Measurements from ENCODE around the gene REEP3. TPM values are rescaled to one million over a fixed set of nuclear protein-coding genes. Genes with fewer than 3 reads are reported as not detected.

Gene REEP3
- total RNA-seq, 1 donor from 2014 or later: 34.0 TPM

DNA sequence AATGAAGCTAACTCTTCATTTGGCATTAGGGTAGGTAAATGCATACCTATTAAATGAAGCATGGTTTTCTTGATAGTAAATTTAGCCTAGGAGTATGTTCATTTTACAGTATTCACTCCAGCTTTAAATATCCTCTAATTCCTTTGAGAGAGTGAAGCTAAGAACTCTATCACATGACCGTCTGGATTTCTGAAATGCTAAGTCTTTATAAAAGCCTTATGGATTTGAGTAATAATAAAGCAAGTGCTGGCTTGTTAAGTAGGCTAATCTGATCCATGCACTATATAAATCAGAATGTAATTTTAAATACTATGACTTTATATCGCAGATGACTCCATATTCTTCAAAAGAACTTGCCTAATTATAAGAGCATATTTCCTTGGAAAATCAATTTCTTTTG is 64.8 kb downstream of the REEP3 start:
- DNase-seq (ENCODE audit: low read depth in 2 of 2): no peak

- no peak for DNase-seq (ENCODE audit: low read depth in 2 of 2)
Measured at GRCh38 chr10:63587191-63587590, 66.0 kb downstream of the REEP3 start.

DNA sequence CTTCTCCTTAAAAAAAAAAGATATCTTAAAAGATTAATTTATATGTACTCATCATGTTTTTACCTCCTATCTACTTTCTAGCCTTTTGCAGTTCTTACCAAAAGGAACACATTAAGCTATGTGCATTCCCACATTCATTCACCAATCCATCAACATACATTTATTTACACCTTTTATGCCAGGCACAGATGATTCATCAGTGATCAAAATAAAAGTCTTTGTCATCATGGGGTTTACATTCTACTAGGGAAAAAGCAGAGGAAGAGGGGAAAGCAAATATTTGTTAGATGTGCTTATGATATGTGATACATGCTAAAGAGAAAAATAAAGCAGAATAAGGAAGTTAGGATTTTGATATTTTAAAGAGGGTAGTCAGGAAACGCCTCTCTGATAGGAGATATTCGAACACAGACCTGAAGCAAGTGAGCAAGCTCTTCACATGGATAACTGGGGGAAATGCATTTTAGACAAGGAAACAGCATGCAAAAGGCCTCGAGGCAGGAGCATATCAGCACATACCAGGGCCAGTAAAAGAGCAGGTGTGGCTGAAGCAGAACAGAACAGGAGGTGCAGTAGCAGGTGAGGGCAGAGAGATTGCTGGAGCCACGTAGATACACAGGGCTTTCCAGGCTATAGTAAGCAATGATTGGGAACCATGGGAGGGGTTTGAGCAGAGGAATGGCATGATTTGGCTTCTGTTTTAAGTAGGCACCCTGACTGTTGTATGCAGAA is 67.4 kb downstream of the REEP3 start:
- DNase-seq (ENCODE audit: low read depth in 2 of 2): peak in 1 of 2 donors; percentile 81

GRCh38 chr10:63591600-63592379 is 70.6 kb downstream of the REEP3 start:
- DNase-seq (ENCODE audit: low read depth in 2 of 2): no peak

DNA sequence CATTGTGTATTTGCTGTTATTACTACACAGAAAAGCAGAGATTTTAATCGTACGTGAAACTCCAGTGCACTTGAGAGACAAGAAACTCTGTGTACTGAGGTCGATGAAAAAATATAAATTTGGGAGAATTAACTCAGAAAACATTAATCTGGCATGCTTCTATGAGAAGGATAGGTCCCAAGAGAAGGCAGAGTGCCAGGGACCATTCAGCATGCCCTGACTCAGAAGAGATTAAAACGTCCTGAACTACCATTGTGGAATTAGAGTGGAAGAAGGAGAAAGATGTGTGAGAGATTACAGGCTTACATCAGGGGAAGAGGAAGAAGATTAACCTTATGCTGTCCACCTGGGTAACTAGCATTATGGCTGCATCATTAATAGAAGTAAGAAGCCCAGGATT is 72.4 kb downstream of the REEP3 start:
- DNase-seq (ENCODE audit: low read depth in 2 of 2): no peak

DNA sequence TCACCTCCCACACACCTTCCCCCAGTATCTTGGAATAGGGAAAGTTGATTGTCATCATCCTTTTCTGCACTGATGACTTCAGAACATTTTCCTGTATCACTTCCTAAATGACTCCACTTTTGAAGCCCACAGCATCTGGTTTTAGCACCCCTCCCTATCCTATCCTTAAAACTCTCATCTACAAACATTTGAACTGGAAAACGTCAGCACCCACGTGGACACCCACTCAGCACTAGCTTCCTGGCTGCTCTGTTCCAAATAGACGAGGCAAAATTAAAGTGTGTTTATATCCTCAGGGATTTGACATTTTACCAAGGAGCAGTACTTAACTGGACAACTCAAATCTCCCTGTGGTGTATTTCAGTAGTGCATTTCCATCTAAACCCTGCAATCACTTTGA is 73.9 kb downstream of the REEP3 start:
- DNase-seq (ENCODE audit: low read depth in 2 of 2): peak in 1 of 2 donors; percentile 37

- DNase-seq (ENCODE audit: low read depth in 2 of 2): no peak
Measured at GRCh38 chr10:63596924-63597323, 75.7 kb downstream of the REEP3 start.

GRCh38 chr10:63600540-63600939 is 79.3 kb downstream of the REEP3 start:
- DNase-seq (ENCODE audit: low read depth in 2 of 2): no peak

DNA sequence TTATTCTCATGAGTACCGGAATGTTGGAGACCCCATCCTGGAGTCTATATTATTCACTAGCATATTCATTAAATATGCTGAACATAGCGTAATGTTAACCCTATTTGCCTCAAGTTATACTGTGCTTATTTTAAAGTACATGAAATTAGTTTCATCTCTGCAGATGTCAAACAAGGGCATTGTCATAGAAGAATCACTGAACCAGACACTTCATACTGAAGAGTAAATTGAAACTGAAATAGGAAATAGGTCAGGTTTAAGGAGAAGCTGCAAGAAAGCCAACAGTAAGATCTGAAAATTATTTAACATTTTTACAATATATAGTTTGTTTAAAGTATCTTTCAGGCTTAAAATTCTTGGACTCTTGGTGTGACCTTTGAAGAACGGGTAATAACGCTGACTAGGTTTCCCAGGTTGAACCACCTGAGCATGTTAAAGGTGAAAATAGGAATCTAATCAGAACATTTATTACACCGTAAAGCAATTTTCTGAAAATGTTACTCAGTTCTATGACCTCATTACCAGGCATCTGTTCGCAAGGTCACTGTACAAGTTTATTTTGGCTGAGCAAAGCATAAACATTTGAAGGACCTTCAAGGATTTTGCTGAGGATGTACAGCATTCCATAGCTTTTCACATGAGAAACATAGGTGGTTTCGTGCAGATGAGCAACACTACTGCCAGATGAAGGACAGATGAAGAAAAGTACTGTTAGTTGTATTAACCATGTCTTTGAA is 82.7 kb downstream of the REEP3 start:
- DNase-seq (ENCODE audit: low read depth in 2 of 2): peak in 1 of 2 donors; percentile 22

GRCh38 chr10:63605197-63605967 is 84.2 kb downstream of the REEP3 start:
- no peak for DNase-seq (ENCODE audit: low read depth in 2 of 2)

DNA sequence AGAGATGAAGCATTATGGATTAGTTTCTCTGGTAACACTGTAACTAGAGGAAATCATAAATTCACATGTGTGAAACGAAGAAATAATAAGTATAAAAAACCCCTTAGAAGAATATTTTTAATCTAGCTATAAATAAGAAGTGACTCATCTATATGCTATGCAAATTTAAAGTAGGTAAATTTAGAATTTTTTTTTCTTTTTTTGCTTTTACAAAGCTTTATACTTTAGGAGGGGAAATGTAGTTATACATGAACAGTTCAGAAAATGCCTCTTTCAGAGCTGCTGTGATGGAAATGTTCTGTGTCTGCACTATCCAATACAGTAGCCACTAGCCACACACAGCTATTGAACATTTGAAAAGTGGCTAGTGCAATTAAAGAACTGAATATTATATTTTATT is 87.3 kb downstream of the REEP3 start:
- no peak for DNase-seq (ENCODE audit: low read depth in 2 of 2)

GRCh38 chr10:63611078-63611477 is 89.9 kb downstream of the REEP3 start:
- peak in 1 of 2 donors; percentile 22 for DNase-seq (ENCODE audit: low read depth in 2 of 2)

- no peak for DNase-seq (ENCODE audit: low read depth in 2 of 2)
Measured at GRCh38 chr10:63614371-63614891, 93.2 kb downstream of the REEP3 start.

DNA sequence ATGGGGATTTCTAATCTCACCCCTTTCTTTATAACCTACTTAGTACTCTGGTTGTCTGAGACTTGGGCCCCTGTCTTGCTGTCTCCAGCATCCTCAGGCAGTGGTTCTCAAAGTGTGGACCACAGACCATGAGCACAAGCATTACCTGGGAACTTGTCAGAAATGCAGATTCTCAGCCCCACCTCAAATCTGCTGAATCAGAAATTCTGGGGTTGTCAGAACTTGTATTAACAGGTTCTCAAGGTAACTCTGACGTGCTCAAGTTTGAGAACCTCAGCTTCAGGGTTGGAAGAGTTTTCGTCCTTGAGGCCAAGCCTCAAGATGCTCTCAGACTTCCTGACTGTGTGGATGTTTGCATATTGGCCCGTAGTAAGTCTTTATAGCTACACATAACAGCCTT is 97.4 kb downstream of the REEP3 start:
- no peak for DNase-seq (ENCODE audit: low read depth in 2 of 2)

DNA sequence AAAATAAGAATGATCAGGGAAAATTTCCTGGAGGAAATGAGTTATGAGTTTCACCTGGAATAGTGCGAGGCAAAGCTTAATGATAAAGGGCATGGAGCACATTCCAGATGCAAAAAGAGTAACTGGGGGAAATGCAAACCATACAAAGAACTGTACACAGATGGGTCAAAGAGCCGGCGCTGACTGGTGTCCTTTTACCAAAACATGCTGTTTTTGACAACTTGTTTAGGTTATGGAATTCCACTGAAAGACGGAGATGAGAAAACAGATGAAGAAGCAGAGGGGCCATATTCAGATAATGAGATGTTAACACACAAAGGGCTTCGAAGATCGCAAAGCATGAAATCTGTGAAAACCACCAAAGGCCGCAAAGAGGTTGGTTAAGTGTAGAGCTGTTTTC is 98.2 kb downstream of the REEP3 start:
- DNase-seq (ENCODE audit: low read depth in 2 of 2): peak; percentile 14 to 22

- DNase-seq (ENCODE audit: low read depth in 2 of 2): no peak
Measured at GRCh38 chr10:63622097-63622496, 100.9 kb downstream of the REEP3 start.

DNA sequence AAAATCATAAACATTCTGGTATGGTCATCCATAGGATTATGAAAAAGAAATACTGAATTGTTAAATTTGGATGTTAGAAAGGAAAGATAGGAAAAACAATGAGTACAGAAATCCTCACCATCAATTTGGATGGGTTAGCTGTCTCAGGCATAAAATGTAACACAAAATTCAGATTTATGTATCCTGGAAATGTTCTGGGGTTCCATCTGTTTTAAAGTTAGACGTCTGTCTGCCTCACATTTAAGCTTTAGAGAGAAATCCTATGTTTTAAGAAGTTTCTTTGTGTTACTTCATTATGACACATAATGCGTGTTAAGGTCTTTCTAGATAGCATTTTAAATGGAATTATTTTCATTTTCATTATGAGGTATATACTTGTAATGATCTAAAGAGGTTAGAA is 103.5 kb downstream of the REEP3 start:
- DNase-seq (ENCODE audit: low read depth in 2 of 2): no peak

DNA sequence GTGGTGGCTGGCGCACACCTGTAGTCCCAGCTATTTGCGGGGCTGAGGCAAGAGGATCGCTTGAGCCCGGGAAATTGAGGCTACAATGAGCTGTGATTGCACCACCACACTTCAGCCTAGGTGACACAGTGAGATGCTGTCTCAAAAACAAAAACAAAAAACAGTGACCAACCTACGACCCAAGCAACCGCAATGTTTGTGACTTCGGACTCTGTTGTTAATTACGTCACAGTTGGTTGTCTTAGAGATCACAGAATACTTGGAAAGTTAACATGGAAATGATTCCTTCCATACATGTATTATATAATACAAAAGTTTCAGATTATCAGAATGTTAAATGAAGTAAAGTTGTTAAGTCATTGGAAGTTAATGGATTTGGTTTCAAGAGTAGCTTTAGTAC is 106.2 kb downstream of the REEP3 start:
- peak; percentile 61 to 75 for DNase-seq (ENCODE audit: low read depth in 2 of 2)

- DNase-seq (ENCODE audit: low read depth in 2 of 2): peak; percentile 58 to 73
Measured at GRCh38 chr10:63627881-63628296, 106.7 kb downstream of the REEP3 start.

GRCh38 chr10:63628526-63629362 is 107.5 kb downstream of the REEP3 start:
- peak; percentile 34 to 90 for DNase-seq (ENCODE audit: low read depth in 2 of 2)

Measured in dermis microvascular lymphatic vessel endothelial cell (primary cell).